GM12891 (cell line): Measurements from ENCODE around the gene ANTKMT.

Source experiments
- DNase-seq: peaks from one replicate; pipeline ENCODE4 v3.0.0; 2011; ENCODE audit warnings: low spot score; ENCODE audit not compliant: insufficient read length
- FAIRE-seq: peaks from 2 replicates; lab custom pipeline; 2011; peaks lifted over from hg19 to GRCh38; lab: Jason Lieb, UNC
- PAX5 ChIP-seq: IDR thresholded peaks from 2 replicates; pipeline ENCODE4 v1.6.1; 2011; ENCODE audit warnings: low read length, moderate library complexity, mild to moderate bottlenecking; ENCODE audit not compliant: insufficient read depth, severe bottlenecking
- POLR2A ChIP-seq: IDR thresholded peaks from 2 replicates; pipeline ENCODE4 v1.6.1; 2011; ENCODE audit warnings: low read depth, low read length, control low read depth
- POLR2AphosphoS5 ChIP-seq: IDR thresholded peaks from 2 replicates; pipeline ENCODE4 v1.6.1; 2011; ENCODE audit warnings: low read depth, low read length, control low read depth
- POU2F2 ChIP-seq: IDR thresholded peaks from 2 replicates; pipeline ENCODE4 v1.6.1; 2011; ENCODE audit warnings: low read depth, mild to moderate bottlenecking, control low read depth, low read length, moderate library complexity
- SPI1 ChIP-seq: IDR thresholded peaks from 2 replicates; pipeline ENCODE4 v1.6.1; 2011; ENCODE audit warnings: low read depth, low read length, control low read depth
- TAF1 ChIP-seq: IDR thresholded peaks from 2 replicates; pipeline ENCODE4 v1.6.1; 2011; ENCODE audit warnings: low read depth, low read length, control low read depth

ANTKMT gene

GRCh38 chr16:756428-756827 lies 35.5 kb downstream of the ANTKMT start:
- no peak for DNase-seq
- no peak for TF ChIP-seq PAX5
- no peak for TF ChIP-seq POLR2A
- no peak for TF ChIP-seq SPI1
- no peak for TF ChIP-seq TAF1
- no peak for TF ChIP-seq POLR2AphosphoS5
- TF ChIP-seq POU2F2 = no peak
- FAIRE-seq = no peak

DNA sequence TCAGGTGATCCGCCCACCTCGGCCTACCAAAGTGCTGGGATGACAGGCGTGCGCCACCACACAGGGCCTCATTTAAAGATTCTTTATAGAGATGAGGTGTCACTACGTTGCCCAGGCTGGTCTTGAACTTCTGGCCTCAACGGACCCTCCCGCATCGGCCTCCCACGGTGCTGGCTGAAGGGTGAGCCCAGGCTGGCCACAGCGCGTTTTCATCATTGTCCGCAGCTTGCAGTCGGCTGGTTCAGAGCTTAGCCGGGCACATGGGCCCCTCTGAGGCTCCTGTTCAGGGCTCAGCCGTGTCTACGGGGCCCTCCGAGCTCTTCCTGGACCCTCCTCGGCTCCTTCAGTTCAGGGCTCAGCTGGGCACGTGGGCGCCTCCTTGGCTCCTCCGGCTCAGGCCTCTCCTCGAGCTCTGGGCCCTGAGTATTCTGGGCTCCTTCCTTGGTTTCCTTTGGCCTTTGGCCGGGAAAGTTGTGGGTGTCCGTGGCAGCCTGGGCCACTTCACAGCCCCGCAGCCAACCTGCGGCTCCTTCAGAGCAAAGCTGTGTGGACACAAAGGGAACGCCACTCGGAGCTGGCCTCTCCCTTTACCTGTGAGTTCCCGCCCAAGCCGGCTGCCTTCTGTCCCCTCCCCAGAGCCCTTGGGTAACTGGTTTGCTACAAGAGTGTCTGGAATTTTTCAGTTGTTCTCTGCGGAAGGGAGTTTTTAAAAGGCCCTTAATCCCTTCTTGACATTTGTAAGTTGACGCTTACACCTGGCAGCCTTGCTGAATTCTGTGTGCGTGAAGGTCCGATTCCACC lies 38.4 kb downstream of the ANTKMT start:
- DNase-seq (no peak), FAIRE-seq (no peak)
- no peak for TF ChIP-seq POU2F2
- no peak for TF ChIP-seq POLR2AphosphoS5
- TF ChIP-seq SPI1 = no peak
- no peak for TF ChIP-seq TAF1
- no peak for TF ChIP-seq PAX5
- no peak for TF ChIP-seq POLR2A

GRCh38 chr16:760065-760464 lies 39.1 kb downstream of the ANTKMT start:
- no peak for TF ChIP-seq PAX5
- TF ChIP-seq SPI1 = no peak
- no peak for TF ChIP-seq POLR2A
- TF ChIP-seq TAF1 = no peak
- no peak for TF ChIP-seq POU2F2
- TF ChIP-seq POLR2AphosphoS5 = no peak
- no peak for FAIRE-seq

DNA sequence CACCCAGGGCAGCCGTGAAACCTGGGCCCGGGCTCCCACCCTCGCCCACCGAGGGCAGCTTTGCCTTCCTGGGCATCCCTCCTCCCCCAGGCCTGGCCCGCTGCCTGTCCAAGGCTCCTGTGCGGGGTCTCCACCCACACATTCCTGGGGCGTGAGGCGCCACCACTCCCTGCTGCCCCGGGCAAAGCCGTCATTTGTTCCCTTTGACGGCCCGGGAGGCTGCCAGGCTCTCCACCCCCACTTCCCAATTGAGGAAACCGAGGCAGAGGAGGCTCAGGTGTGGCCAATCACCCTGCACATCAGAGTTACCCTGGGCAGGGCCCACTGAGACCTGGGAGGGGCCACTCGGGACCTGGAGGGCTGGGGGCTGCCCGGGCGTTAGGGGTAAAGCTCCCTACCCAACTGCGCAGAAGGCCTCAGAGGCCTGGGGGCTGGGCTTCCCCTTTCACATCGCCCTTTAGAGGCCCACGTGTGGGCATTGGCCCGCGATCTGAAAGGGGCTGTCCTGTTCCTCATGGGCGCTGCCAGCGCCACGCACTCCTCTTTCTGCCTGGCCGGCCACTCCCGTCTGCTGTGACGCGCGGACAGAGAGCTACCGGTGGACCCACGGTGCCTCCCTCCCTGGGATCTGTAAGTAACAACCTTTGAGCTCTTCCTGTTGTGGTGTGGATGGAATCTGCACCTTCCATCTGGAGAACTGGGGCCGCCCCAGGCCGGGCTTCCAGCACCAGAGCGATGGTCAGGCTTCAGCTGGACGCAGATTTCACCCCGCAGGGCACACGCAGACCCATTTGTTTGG lies 39.8 kb downstream of the ANTKMT start, which contains the start of gene MSLN:
Gene MSLN, plus strand, starts transcription at position 190 of the 799 bp plus-strand sequence. CDS start 1,947 bp downstream, outside the sequence.
- TF ChIP-seq POLR2AphosphoS5 (no peak), TAF1 (no peak), SPI1 (no peak), POLR2A (no peak), POU2F2 (no peak), PAX5 (no peak)
- FAIRE-seq (no peak), DNase-seq (no peak)

More at GRCh38 chr16:760065-760464, 39.1 kb downstream of the ANTKMT start:
- no peak for DNase-seq

- no peak for FAIRE-seq
- DNase-seq = no peak
- TF ChIP-seq POLR2A (no peak), SPI1 (no peak), POLR2AphosphoS5 (no peak), POU2F2 (no peak), PAX5 (no peak), TAF1 (no peak)
These were observed 40.9 kb downstream of the ANTKMT start for GRCh38 chr16:761625-762513.

GRCh38 chr16:762595-763268 lies 41.8 kb downstream of the ANTKMT start:
- DNase-seq (no peak), FAIRE-seq (no peak)
- TF ChIP-seq POLR2AphosphoS5 = no peak

- TF ChIP-seq TAF1 = no peak
- no peak for TF ChIP-seq PAX5
- TF ChIP-seq POU2F2 = no peak
- no peak for TF ChIP-seq SPI1
- TF ChIP-seq POLR2AphosphoS5 = no peak
- no peak for TF ChIP-seq POLR2A
- DNase-seq (no peak), FAIRE-seq (no peak)
These were observed 42.6 kb downstream of the ANTKMT start for GRCh38 chr16:763369-764183.
